IPS-15b (cell line): Measurements from ENCODE around the gene GMIP.

ENCODE experiments used
- H3K27me3 ChIP-seq: one replicate; pipeline ENCODE4 v1.6.1; 2013; ENCODE audit warnings: low read length; ENCODE audit not compliant: control insufficient read depth, insufficient read depth
- H3K36me3 ChIP-seq: one replicate; pipeline ENCODE4 v1.6.1; 2013; ENCODE audit warnings: low read length; ENCODE audit not compliant: control insufficient read depth, insufficient read depth
- H3K4me1 ChIP-seq: one replicate; pipeline ENCODE4 v1.6.1; 2013; ENCODE audit warnings: mild to moderate bottlenecking, low read length; ENCODE audit not compliant: control insufficient read depth, insufficient read depth
- H3K4me3 ChIP-seq: one replicate; pipeline ENCODE4 v1.5.1; 2013; ENCODE audit warnings: low read depth, low read length
- H3K9ac ChIP-seq: one replicate; pipeline ENCODE4 v1.6.1; 2013; ENCODE audit warnings: low read depth, mild to moderate bottlenecking, low read length
- H3K9me3 ChIP-seq: one replicate; pipeline ENCODE4 v1.6.1; 2013; ENCODE audit warnings: mild to moderate bottlenecking, low read length; ENCODE audit not compliant: control insufficient read depth, insufficient read depth

Gene GMIP

GRCh38 chr19:19647037-19647835 is 3.8 kb upstream of the GMIP start:
- Histone ChIP-seq H3K4me1 (no peaks in the 10 kb centered on the region), H3K9me3 (no peaks in the 10 kb centered on the region), H3K4me3 (no peak overlapping the region), H3K9ac (no peak overlapping the region), H3K27me3 (no peaks in the 10 kb centered on the region), H3K36me3 (peaks cover 63% of the 10 kb centered on the region)

DNA sequence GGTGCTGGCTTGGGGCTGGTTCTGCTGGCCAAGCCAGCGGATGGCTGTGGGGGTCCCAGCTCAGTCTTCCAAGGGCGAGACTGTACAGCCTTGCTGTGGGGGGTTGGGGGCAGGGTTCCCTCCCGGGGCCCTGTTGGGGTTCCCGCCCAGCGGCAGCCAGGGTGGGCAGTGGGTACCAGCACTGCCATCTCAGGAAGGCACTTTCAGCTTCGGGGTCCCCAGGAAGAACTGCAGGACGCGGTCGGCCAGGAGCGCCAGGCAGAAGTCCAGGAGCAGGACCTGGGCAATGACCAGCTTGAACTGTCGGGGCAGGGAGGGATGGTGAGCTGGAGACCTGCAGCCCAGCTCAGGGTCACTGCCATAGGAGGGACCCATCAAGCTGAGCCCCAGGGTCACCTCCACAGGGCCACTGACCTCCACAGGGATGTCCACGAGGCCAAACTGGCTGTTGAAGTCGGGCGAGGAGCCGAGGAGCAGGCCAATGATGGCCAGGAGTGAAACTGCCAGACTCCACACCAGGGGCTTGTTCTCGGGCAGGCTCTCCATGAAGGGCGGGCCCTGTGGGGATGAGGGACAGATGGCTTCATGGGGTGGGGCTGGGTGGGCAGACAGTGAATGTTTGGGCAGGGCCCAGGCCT is 1.9 kb upstream of the GMIP start:
- H3K9ac ChIP-seq, result no peak overlapping the region

DNA sequence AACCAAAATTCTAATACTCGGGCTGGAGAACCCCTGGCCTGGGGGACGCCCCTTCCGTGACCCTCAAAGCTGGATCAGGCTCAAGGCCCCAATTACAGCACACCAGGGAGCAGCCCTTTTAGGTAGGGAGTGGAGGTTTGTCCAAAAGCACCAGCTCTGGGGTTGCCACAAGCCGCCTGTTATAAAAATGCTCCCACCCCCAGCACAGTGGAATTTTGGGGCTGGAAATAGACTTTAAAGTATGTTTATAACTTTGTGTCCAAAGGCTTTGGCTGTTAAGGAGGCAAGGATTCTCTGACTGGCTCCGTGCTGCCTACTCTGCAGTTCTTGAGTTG is 564 bp upstream of the GMIP start:
- Histone ChIP-seq H3K9me3 (no peaks in the 10 kb centered on the region), H3K9ac (no peak overlapping the region), H3K27me3 (no peaks in the 10 kb centered on the region), H3K4me3 (no peak overlapping the region), H3K36me3 (peaks cover 31% of the 10 kb centered on the region), H3K4me1 (no peaks in the 10 kb centered on the region)

More for the DNA sequence above, 1.9 kb upstream of the GMIP start:
- no peaks in the 10 kb centered on the region for H3K4me1 ChIP-seq
- H3K4me3 ChIP-seq, result no peak overlapping the region
- no peaks in the 10 kb centered on the region for H3K27me3 ChIP-seq
- peaks cover 44% of the 10 kb centered on the region for H3K36me3 ChIP-seq
- no peaks in the 10 kb centered on the region for H3K9me3 ChIP-seq

DNA sequence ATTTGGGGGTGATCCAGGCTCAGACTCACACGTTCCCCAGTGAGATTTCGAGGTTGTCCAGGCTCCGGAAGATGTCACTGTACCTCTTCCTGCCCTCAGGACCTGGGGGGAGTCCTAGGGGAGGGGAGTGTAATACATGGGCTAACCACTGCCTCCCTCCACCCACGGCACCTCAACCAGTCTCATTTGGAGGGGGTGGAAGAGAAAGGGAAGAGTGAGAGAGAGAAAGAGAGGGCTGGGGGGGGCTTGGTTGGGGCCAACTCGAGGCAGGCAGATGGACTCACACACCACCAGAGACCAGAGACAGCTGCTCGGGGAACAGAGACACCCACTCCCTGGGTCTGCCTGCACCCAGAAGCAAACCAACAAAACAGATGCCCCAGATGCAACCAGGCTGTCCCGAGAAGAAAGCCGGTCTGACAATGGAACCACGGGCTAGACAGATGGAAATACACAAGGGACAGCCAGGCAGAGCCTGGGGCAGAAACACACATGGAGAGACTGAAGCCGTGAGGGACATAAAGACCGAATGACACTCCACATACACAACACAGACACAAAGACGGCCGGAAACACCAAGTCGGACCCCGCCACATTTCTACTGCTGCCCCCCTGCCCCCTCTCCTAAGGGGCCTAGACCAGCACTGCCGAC is 825 bp downstream of the GMIP start:
- H3K9ac ChIP-seq, result peak overlapping the region; percentile 76
- H3K4me1 ChIP-seq, result no peaks in the 10 kb centered on the region
- peaks cover 29% of the 10 kb centered on the region for H3K36me3 ChIP-seq
- no peaks in the 10 kb centered on the region for H3K9me3 ChIP-seq
- H3K27me3 ChIP-seq, result no peaks in the 10 kb centered on the region
- H3K4me3 ChIP-seq, result peak overlapping the region; percentile 80

- no peaks in the 10 kb centered on the region for H3K9me3 ChIP-seq
- no peaks in the 10 kb centered on the region for H3K4me1 ChIP-seq
- no peak overlapping the region for H3K9ac ChIP-seq
- H3K36me3 ChIP-seq, result peaks cover 15% of the 10 kb centered on the region
- peak overlapping the region; percentile 37 for H3K4me3 ChIP-seq
- H3K27me3 ChIP-seq, result no peaks in the 10 kb centered on the region
Observed at GRCh38 chr19:19637523-19638251, 5.8 kb downstream of the GMIP start.

GRCh38 chr19:19637186-19637522 is 6.3 kb downstream of the GMIP start:
- no peak overlapping the region for H3K9ac ChIP-seq
- no peaks in the 10 kb centered on the region for H3K4me1 ChIP-seq
- H3K4me3 ChIP-seq, result peak overlapping the region; percentile 37
- no peaks in the 10 kb centered on the region for H3K27me3 ChIP-seq
- no peaks in the 10 kb centered on the region for H3K9me3 ChIP-seq
- peaks cover 15% of the 10 kb centered on the region for H3K36me3 ChIP-seq

GRCh38 chr19:19636573-19637185 is 6.8 kb downstream of the GMIP start:
- Histone ChIP-seq H3K9me3 (no peaks in the 10 kb centered on the region), H3K27me3 (no peaks in the 10 kb centered on the region), H3K9ac (no peak overlapping the region), H3K4me1 (no peaks in the 10 kb centered on the region), H3K4me3 (peak overlapping the region; percentile 37), H3K36me3 (peaks cover 15% of the 10 kb centered on the region)

DNA sequence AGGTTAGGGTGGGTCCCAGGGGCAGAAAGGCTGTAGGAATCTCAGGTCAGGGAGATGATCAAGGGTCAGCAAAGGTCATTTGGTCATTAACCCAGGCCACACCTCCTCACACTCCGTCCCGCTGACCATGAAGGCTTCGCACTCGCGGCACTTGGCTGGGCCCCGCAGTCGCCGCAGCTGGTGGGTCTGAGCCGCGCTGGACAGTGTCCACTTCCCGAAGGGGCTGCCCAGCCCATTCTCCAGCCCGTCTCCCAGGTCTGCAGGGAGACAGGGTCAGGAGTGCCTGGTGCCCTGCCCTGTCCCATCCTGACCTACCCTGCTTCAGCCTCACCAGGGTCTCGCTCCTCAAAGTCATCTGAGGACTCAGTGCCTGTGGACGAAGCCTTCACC is 8.1 kb downstream of the GMIP start:
- no peaks in the 10 kb centered on the region for H3K27me3 ChIP-seq
- peaks cover 15% of the 10 kb centered on the region for H3K36me3 ChIP-seq
- H3K4me1 ChIP-seq, result no peaks in the 10 kb centered on the region
- H3K4me3 ChIP-seq, result no peak overlapping the region
- no peaks in the 10 kb centered on the region for H3K9me3 ChIP-seq
- no peak overlapping the region for H3K9ac ChIP-seq

DNA sequence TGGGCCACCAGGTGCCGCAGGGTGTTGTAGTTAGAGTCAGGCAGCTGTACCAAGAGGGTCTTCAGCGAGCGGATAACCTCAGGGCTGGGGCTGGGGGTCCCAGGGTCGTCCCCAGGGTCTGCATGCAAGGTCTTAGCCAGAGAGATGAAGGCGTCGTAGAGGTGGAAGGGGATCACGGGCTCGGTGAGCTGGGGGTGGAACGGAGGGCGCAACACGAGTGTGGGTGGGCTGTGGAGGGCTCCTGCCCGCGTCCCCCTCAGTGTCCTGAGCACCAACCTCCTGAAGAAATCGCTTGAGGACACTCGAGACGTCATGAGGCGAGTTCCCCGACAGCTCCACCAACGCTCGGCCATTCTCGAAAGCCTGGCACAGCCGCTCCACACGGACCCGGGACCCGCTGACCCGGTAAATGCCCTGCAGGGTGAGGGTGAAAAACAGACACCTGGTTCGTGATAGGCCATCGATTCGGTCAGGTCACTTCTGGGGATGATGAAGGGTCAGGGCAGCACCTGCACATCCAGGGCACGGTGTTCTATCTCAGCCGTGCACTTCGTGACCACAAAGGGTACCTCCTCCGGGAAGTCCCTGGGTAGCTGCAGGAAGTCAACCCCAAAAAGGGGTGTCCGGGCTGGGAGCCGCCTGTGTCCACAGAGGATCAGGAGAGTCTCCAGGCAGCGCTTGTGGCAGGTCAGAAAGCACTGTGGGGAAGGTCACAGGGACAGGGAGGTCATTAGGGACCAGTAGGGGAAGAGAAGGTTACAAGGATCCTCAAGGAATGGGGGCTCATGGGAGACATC is 8.7 kb downstream of the GMIP start:
- Histone ChIP-seq H3K9me3 (no peaks in the 10 kb centered on the region), H3K9ac (no peak overlapping the region), H3K36me3 (peaks cover 15% of the 10 kb centered on the region), H3K27me3 (no peaks in the 10 kb centered on the region), H3K4me3 (no peak overlapping the region), H3K4me1 (no peaks in the 10 kb centered on the region)

DNA sequence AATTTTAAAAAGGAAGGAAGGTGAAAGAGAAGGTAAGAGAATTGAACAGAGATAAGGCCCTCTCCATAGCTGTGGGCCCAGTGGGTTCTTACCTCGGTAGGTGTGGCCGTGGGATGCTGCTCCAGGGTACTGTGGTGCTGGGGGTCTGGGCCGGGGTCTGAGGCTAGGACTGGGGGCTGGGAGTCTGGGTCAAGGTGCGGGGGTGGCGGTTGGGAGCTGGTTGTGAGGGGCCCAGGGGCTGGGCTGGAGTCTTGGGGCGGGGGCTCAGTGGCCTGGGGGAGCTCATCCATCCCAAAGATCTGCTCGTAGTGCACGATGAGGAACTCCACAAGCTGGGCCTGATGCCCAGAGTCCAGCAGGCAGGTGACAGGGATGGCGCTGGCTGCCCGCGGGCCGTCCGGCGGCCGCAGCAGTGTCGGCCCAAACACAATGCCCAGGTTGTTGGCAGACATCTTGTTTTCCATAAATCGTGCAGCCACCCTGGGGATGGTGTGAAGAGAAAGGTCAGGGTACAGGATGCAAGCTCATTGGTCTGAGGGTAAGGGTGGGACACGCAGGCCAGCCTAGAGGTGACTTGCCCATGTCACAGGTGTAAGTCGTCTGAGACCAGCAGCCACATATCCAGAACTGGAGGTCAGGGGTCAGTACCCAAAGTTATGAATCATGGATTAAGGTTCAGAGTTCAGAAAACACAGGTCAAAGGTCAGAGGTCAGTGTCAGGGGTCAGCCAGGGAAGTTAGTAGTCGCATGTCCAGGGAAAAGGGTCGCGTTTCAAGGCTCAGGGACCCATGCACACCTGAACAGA is 9.5 kb downstream of the GMIP start:
- H3K4me3 ChIP-seq, result no peak overlapping the region
- no peak overlapping the region for H3K9ac ChIP-seq
- no peaks in the 10 kb centered on the region for H3K27me3 ChIP-seq
- H3K36me3 ChIP-seq, result peaks cover 15% of the 10 kb centered on the region
- H3K9me3 ChIP-seq, result no peaks in the 10 kb centered on the region
- H3K4me1 ChIP-seq, result no peaks in the 10 kb centered on the region
